ENCODE results near the gene PHACTR1. TPM values are rescaled to one million over a fixed set of nuclear protein-coding genes. Genes with fewer than 3 reads are reported as not detected.

Gene PHACTR1
- polyA plus RNA-seq, 2 of the 4 experiments (the other 2 are of a cell fraction) = not detected

DNA sequence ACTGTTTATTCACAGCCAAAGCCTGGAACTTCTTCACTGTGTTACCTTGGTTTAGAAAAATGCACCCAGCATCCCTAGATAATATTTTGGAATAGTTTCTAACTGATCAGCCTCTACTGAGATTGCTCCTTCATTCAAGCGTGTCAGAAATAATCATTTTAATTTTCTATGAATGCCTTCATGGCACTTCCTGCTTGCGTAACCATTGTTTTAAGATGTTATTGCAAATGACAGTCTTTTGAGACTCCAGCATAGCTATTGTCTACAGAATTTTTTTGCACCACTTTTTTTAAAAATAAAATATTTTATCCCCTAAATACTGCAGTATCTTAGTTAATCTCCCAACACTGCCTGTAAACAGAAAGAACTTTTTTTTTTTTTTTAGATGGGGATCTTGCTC lies 213.1 kb downstream of the PHACTR1 start:
- H3K9me3 ChIP-seq = no peaks in the 10 kb centered on the region
- ChIA-PET CTCF (interaction anchor here (1.7 kb wide), 1 partner anchor 9 kb away, joined by 5 read pairs; no protein-coding TSS in a partner anchor), POLR2A (no interaction called here)
- H3K4me1 ChIP-seq = no peaks in the 10 kb centered on the region
- DNase-seq (ENCODE audit: low read depth in 1 of 2, low spot score in 1 of 2) (no peak), ATAC-seq (no peak), FAIRE-seq (no peak)
- no peak overlapping the region for H3K27ac ChIP-seq
- TF ChIP-seq, protein P1, sequence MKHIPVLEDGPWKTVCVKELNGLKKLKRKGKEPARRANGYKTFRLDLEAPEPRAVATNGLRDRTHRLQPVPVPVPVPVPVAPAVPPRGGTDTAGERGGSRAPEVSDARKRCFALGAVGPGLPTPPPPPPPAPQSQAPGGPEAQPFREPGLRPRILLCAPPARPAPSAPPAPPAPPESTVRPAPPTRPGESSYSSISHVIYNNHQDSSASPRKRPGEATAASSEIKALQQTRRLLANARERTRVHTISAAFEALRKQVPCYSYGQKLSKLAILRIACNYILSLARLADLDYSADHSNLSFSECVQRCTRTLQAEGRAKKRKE (CRISPR knock-in tag; IDR thresholded peaks at IDR 0.05; ENCODE audit: low read depth) = no peak
- TF ChIP-seq SREBF2 (IDR thresholded peaks at IDR 0.05) = no peak
- WGBS (ENCODE audit: missing lambda C conversion rate) = 59% methylated on average over 2 of the region's 2 CpGs
- H3K4me3 ChIP-seq = no peak overlapping the region
- H3K4me2 ChIP-seq = no peak overlapping the region

DNA sequence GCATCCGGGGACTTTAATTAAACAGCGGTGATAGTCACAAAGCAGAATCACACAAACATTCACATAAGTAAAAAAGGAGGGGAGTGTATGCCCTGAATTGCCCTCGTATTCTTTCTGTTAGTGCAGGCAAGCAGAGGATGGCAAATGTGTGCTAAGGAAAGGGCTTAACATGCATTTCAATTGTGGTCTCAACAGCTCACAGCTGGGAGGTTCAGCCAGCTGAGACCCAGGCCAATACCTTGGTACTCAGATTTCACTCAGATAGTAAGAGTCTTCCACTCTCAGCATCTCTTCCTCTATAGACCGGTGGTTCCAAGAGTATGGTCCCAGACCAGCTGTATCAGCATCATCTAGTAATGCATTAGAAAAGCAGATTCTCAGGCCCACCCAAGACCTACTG lies 215.1 kb downstream of the PHACTR1 start:
- no peak for FAIRE-seq
- ATAC-seq = no peak
- POLR2A ChIA-PET = no interaction called here
- CTCF ChIA-PET = no interaction called here
- DNase-seq (ENCODE audit: low read depth in 1 of 2, low spot score in 1 of 2) = no peak
- Histone ChIP-seq H3K9me3 (no peaks in the 10 kb centered on the region), H3K4me3 (no peak overlapping the region), H3K27ac (no peak overlapping the region), H3K4me1 (no peaks in the 10 kb centered on the region), H3K4me2 (no peak overlapping the region)
- WGBS (ENCODE audit: missing lambda C conversion rate) = 47% methylated on average over 4 of the region's 4 CpGs
- no peak for TF ChIP-seq ZC3H11A (IDR thresholded peaks at IDR 0.05)
- TF ChIP-seq ZNF302 (CRISPR knock-in tag; IDR thresholded peaks at IDR 0.05) = no peak
- no peak for TF ChIP-seq PHF8 (IDR thresholded peaks at IDR 0.05; ENCODE audit: borderline replicate concordance, low read depth)

DNA sequence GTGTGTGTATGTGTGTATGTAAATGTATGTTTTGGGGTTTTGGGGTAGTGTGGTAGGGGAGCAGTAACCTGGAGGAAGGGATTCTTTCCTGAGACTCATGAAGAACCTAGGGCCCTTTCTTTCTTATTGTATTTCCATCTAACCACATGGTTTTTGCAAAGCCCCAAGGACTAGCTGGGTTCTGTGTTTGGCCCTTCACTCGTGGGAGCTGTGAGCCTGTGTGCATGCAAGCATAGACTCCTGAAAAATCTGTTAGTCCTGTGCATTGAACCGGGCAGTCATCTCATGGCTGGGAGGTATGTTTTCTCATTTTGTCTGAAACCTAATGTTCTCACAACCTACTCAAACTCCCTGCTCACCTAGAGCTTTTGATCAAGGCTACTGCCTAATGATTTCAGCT lies 219.1 kb downstream of the PHACTR1 start:
- no peak overlapping the region for H3K4me2 ChIP-seq
- TF ChIP-seq PHF8 (IDR thresholded peaks at IDR 0.05; ENCODE audit: borderline replicate concordance, low read depth) (no peak), ZFP36 (IDR thresholded peaks at IDR 0.05; ENCODE audit: borderline replicate concordance, partially characterized antibody) (no peak), HEYL (CRISPR knock-in tag; IDR thresholded peaks at IDR 0.05) (no peak), ZC3H11A (IDR thresholded peaks at IDR 0.05) (no peak), RCOR1 (IDR thresholded peaks at IDR 0.05; ENCODE audit: low read depth, low read length) (no peak), RARB (CRISPR knock-in tag; IDR thresholded peaks at IDR 0.05) (no peak), SMC3 (IDR thresholded peaks at IDR 0.05) (no peak), EP300 (IDR thresholded peaks at IDR 0.05) (no peak), RFX5 (IDR thresholded peaks at IDR 0.05) (no peak), CHD2 (IDR thresholded peaks at IDR 0.05; ENCODE audit: low read length, partially characterized antibody) (no peak), POLR2A (IDR thresholded peaks at IDR 0.05; ENCODE audit: low read length) (no peak), GATA3 (IDR thresholded peaks at IDR 0.05; ENCODE audit: borderline replicate concordance) (no peak), EHMT2 (IDR thresholded peaks at IDR 0.05; ENCODE audit: low read depth) (no peak)
- TF ChIP-seq, protein P2, sequence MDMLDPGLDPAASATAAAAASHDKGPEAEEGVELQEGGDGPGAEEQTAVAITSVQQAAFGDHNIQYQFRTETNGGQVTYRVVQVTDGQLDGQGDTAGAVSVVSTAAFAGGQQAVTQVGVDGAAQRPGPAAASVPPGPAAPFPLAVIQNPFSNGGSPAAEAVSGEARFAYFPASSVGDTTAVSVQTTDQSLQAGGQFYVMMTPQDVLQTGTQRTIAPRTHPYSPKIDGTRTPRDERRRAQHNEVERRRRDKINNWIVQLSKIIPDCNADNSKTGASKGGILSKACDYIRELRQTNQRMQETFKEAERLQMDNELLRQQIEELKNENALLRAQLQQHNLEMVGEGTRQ (IDR thresholded peaks at IDR 0.05) = no peak
- CTCF ChIA-PET = no interaction called here
- no peaks in the 10 kb centered on the region for H3K4me1 ChIP-seq
- WGBS (ENCODE audit: missing lambda C conversion rate) = 15% methylated on average over 2 of the region's 2 CpGs
- no peak overlapping the region for H3K27ac ChIP-seq
- FAIRE-seq (no peak), DNase-seq (ENCODE audit: low read depth in 1 of 2, low spot score in 1 of 2) (no peak), ATAC-seq (no peak)
- no peaks in the 10 kb centered on the region for H3K9me3 ChIP-seq
- POLR2A ChIA-PET = no interaction called here
- H3K4me3 ChIP-seq = no peak overlapping the region

DNA sequence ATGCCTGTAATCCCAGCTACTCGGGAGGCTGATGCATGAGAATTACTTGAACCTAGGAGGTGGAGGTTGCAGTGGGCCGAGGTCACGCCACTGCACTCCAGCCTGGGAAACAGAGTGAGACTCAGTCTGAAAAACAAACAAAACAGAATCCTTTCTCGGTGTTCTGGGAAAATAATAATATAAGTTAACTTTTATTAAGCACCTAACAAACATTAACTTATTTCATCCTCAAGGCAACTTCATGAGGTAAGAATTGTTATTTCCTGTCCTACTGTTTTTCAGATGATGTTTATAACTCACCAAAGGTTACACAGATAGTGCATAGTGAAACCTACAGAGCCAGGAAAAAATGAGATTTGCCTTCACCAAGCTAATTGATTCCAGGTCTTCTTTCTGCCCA lies 221.4 kb downstream of the PHACTR1 start:
- Histone ChIP-seq H3K4me2 (no peak overlapping the region), H3K4me1 (no peaks in the 10 kb centered on the region), H3K27ac (no peak overlapping the region), H3K4me3 (no peak overlapping the region), H3K9me3 (no peaks in the 10 kb centered on the region)
- DNase-seq (ENCODE audit: low read depth in 1 of 2, low spot score in 1 of 2) (no peak), FAIRE-seq (no peak), ATAC-seq (no peak)
- ChIA-PET CTCF (interaction anchor here (0.6 to 1.2 kb wide), 3 partner anchors 26 to 637 kb away, joined by 3 read pairs; partner anchors contain the start of gene SIRT5), POLR2A (no interaction called here)
- TF ChIP-seq, protein P3, sequence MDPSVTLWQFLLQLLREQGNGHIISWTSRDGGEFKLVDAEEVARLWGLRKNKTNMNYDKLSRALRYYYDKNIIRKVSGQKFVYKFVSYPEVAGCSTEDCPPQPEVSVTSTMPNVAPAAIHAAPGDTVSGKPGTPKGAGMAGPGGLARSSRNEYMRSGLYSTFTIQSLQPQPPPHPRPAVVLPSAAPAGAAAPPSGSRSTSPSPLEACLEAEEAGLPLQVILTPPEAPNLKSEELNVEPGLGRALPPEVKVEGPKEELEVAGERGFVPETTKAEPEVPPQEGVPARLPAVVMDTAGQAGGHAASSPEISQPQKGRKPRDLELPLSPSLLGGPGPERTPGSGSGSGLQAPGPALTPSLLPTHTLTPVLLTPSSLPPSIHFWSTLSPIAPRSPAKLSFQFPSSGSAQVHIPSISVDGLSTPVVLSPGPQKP (IDR thresholded peaks at IDR 0.05; ENCODE audit: low read depth, low read length) = no peak
- TF ChIP-seq, protein P4, sequence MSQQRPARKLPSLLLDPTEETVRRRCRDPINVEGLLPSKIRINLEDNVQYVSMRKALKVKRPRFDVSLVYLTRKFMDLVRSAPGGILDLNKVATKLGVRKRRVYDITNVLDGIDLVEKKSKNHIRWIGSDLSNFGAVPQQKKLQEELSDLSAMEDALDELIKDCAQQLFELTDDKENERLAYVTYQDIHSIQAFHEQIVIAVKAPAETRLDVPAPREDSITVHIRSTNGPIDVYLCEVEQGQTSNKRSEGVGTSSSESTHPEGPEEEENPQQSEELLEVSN (IDR thresholded peaks at IDR 0.05; ENCODE audit: borderline replicate concordance, low read depth) = no peak
- TF ChIP-seq JUN (IDR thresholded peaks at IDR 0.05) (no peak), RAD21 (conservative IDR thresholded peaks at IDR 0.05 in 1 of 2, IDR thresholded peaks at IDR 0.05 in 1 of 2) (no peak), RNF2 (IDR thresholded peaks at IDR 0.05; ENCODE audit: borderline replicate concordance, low read depth) (no peak), MYC (IDR thresholded peaks at IDR 0.05; ENCODE audit: borderline replicate concordance, low read length) (no peak)
- TF ChIP-seq, protein P5, sequence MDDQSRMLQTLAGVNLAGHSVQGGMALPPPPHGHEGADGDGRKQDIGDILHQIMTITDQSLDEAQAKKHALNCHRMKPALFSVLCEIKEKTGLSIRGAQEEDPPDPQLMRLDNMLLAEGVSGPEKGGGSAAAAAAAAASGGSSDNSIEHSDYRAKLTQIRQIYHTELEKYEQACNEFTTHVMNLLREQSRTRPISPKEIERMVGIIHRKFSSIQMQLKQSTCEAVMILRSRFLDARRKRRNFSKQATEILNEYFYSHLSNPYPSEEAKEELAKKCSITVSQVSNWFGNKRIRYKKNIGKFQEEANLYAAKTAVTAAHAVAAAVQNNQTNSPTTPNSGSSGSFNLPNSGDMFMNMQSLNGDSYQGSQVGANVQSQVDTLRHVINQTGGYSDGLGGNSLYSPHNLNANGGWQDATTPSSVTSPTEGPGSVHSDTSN (IDR thresholded peaks at IDR 0.05) = no peak
- TF ChIP-seq, protein P6, sequence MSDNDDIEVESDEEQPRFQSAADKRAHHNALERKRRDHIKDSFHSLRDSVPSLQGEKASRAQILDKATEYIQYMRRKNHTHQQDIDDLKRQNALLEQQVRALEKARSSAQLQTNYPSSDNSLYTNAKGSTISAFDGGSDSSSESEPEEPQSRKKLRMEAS (IDR thresholded peaks at IDR 0.05) = no peak
- WGBS (ENCODE audit: missing lambda C conversion rate) = 51% methylated on average over 4 of the region's 4 CpGs

All from A549 (cell line).